CD4-positive, CD25-positive, alpha-beta regulatory T cell (primary cell): ENCODE measurements around the gene APELA. TPM values are rescaled to one million over a fixed set of nuclear protein-coding genes. Genes with fewer than 3 reads are reported as not detected.

ENCODE experiments used
- ATAC-seq, 2 donors: fragments of 150-1000 bp; cut with Tn5 transposase; one replicate each; pipeline ENCODE4 v1.10.0; 2021; ENCODE audit warnings: low read depth in 2 of 2, moderate number of reproducible peaks in 2 of 2, moderate library complexity in 1 of 2
- DNase-seq, 3 donors: peaks; one replicate each; pipeline versions ENCODE4 v3.0.0 to v3.0.0-alpha.2; 2012 to 2022; ENCODE audit warnings: mixed read lengths in 1 of 3
- H3K27ac ChIP-seq: one replicate; pipeline ENCODE4 v1.7.0; 2013; ENCODE audit warnings: mild to moderate bottlenecking, low read length; ENCODE audit not compliant: insufficient read depth, poor library complexity, severe bottlenecking
- H3K27me3 ChIP-seq: one replicate; pipeline ENCODE4 v1.7.0; 2013; ENCODE audit warnings: low read length; ENCODE audit not compliant: control insufficient read depth, insufficient read depth
- H3K36me3 ChIP-seq: one replicate; pipeline ENCODE4 v1.7.0; 2013; ENCODE audit warnings: mild to moderate bottlenecking, low read length, moderate library complexity; ENCODE audit not compliant: control insufficient read depth, insufficient read depth
- H3K4me1 ChIP-seq: 2 replicates; pipeline ENCODE4 v1.7.0; 2013; ENCODE audit warnings: mild to moderate bottlenecking, low read length; ENCODE audit not compliant: insufficient read depth, control insufficient read depth, poor library complexity, severe bottlenecking
- H3K4me3 ChIP-seq: one replicate; pipeline ENCODE4 v1.7.0; 2013; ENCODE audit warnings: low read depth, mild to moderate bottlenecking, low read length, moderate library complexity
- H3K9me3 ChIP-seq, 2 experiments: 1 replicate in 1 of 2; 2 replicates in 1 of 2; pipeline ENCODE4 v1.7.0; 2013; ENCODE audit warnings: low read length in 2 of 2, mild to moderate bottlenecking in 1 of 2, moderate library complexity in 1 of 2; ENCODE audit not compliant: control insufficient read depth in 2 of 2
- H3K27ac Mint-ChIP-seq, 3 donors: one replicate each; pipeline ENCODE4 v1.8.0; 2020 to 2022; ENCODE audit warnings: mild to moderate bottlenecking in 3 of 3, mixed read lengths in 3 of 3, moderate library complexity in 2 of 3
- H3K27me3 Mint-ChIP-seq: one replicate; pipeline ENCODE4 v1.8.0; 2022; ENCODE audit warnings: mild to moderate bottlenecking, mixed read lengths
- H3K36me3 Mint-ChIP-seq: one replicate; pipeline ENCODE4 v1.8.0; 2020; ENCODE audit warnings: mixed read lengths
- H3K4me1 Mint-ChIP-seq, 4 donors: one replicate each; pipeline ENCODE4 v1.8.0; 2020 to 2022; ENCODE audit warnings: mixed read lengths in 4 of 4, mild to moderate bottlenecking in 1 of 4
- H3K4me3 Mint-ChIP-seq, 4 donors: one replicate each; pipeline ENCODE4 v1.8.0; 2020 to 2022; ENCODE audit warnings: mild to moderate bottlenecking in 4 of 4, mixed read lengths in 4 of 4, moderate library complexity in 3 of 4
- H3K9me3 Mint-ChIP-seq, 7 donors: one replicate each; pipeline ENCODE4 v1.8.0; 2020 to 2022; ENCODE audit warnings: mixed read lengths in 7 of 7, mild to moderate bottlenecking in 3 of 7, moderate library complexity in 2 of 7
- polyA plus RNA-seq, 4 donors: library from polyadenylated mRNA; unstranded; fragments of 300-500 nt; fragmentation: Illumina TruSeq; gene quantifications; one replicate each; pipeline ENCODE4 v1.2.3, GENCODE V29; 2021
- total RNA-seq: library from RNA; stranded (reverse); gene quantifications from one replicate; pipeline ENCODE4 v1.2.3, GENCODE V29; 2022

The APELA gene
- total and polyA plus RNA-seq, 5 donors from 2014 or later: not detected

- Mint-ChIP-seq H3K9me3 (peaks cover 0 to 5% (median 0%) of the 10 kb centered on the region in 7 donors), H3K36me3 (no peaks in the 10 kb centered on the region), H3K4me3 (no peak overlapping the region), H3K4me1 (peaks cover 0 to under 1% (median 0%) of the 10 kb centered on the region in 4 donors), H3K27me3 (no peaks in the 10 kb centered on the region), H3K27ac (no peak overlapping the region)
- no peak for ATAC-seq
- Histone ChIP-seq H3K27ac (no peak overlapping the region), H3K4me3 (no peak overlapping the region), H3K27me3 (no peaks in the 10 kb centered on the region), H3K9me3 (no peaks in the 10 kb centered on the region), H3K4me1 (no peaks in the 10 kb centered on the region), H3K36me3 (no peaks in the 10 kb centered on the region)
- DNase-seq: no peak
Measured at GRCh38 chr4:164871673-164872072, 5.3 kb upstream of the APELA start.

- no peak overlapping the region for H3K27ac ChIP-seq
- Mint-ChIP-seq H3K27me3 (no peaks in the 10 kb centered on the region), H3K4me1 (peaks cover 0 to 3% (median 0%) of the 10 kb centered on the region in 4 donors), H3K9me3 (peaks cover 0 to 5% (median 0%) of the 10 kb centered on the region in 7 donors), H3K27ac (no peak overlapping the region), H3K4me3 (no peak overlapping the region), H3K36me3 (no peaks in the 10 kb centered on the region)
- ATAC-seq (no peak), DNase-seq (no peak)
- no peak overlapping the region for H3K4me3 ChIP-seq
- no peaks in the 10 kb centered on the region for H3K9me3 ChIP-seq
- H3K4me1 ChIP-seq: no peaks in the 10 kb centered on the region
- H3K36me3 ChIP-seq: no peaks in the 10 kb centered on the region
- no peaks in the 10 kb centered on the region for H3K27me3 ChIP-seq
Measured at GRCh38 chr4:164872481-164872880, 4.5 kb upstream of the APELA start.

GRCh38 chr4:164874789-164875188 is 2.2 kb upstream of the APELA start:
- Mint-ChIP-seq H3K27me3 (no peaks in the 10 kb centered on the region), H3K4me1 (peaks cover 0 to 3% (median 0%) of the 10 kb centered on the region in 4 donors), H3K27ac (no peak overlapping the region), H3K9me3 (peaks cover 0 to 5% (median 0%) of the 10 kb centered on the region in 7 donors), H3K36me3 (no peaks in the 10 kb centered on the region), H3K4me3 (no peak overlapping the region)
- ATAC-seq (no peak), DNase-seq (no peak)
- Histone ChIP-seq H3K4me1 (no peaks in the 10 kb centered on the region), H3K27me3 (no peaks in the 10 kb centered on the region), H3K27ac (no peak overlapping the region), H3K4me3 (no peak overlapping the region), H3K9me3 (no peaks in the 10 kb centered on the region), H3K36me3 (no peaks in the 10 kb centered on the region)

GRCh38 chr4:164880489-164881262 is 3.7 kb downstream of the APELA start:
- no peak for ATAC-seq
- Mint-ChIP-seq H3K27ac (no peak overlapping the region), H3K4me1 (peaks cover 0 to 3% (median 0%) of the 10 kb centered on the region in 4 donors), H3K27me3 (no peaks in the 10 kb centered on the region), H3K36me3 (no peaks in the 10 kb centered on the region), H3K9me3 (peaks cover 0 to 4% (median 4%) of the 10 kb centered on the region in 7 donors), H3K4me3 (no peak overlapping the region)
- Histone ChIP-seq H3K4me1 (no peaks in the 10 kb centered on the region), H3K9me3 (no peaks in the 10 kb centered on the region), H3K27me3 (no peaks in the 10 kb centered on the region), H3K36me3 (no peaks in the 10 kb centered on the region), H3K4me3 (no peak overlapping the region), H3K27ac (no peak overlapping the region)
- no peak for DNase-seq

- no peak overlapping the region for H3K27ac ChIP-seq
- no peaks in the 10 kb centered on the region for H3K36me3 ChIP-seq
- Mint-ChIP-seq H3K27ac (no peak overlapping the region), H3K4me1 (no peaks in the 10 kb centered on the region), H3K9me3 (peaks cover 0 to 3% (median under 1%) of the 10 kb centered on the region in 7 donors), H3K27me3 (no peaks in the 10 kb centered on the region), H3K4me3 (no peak overlapping the region), H3K36me3 (no peaks in the 10 kb centered on the region)
- no peaks in the 10 kb centered on the region for H3K27me3 ChIP-seq
- H3K4me1 ChIP-seq: no peaks in the 10 kb centered on the region
- no peaks in the 10 kb centered on the region for H3K9me3 ChIP-seq
- ATAC-seq: no peak
- no peak for DNase-seq
- no peak overlapping the region for H3K4me3 ChIP-seq
Measured at GRCh38 chr4:164888096-164888715, 11.2 kb downstream of the APELA start.

GRCh38 chr4:164890691-164891090 is 13.7 kb downstream of the APELA start:
- Mint-ChIP-seq H3K9me3 (peaks cover 0 to 1% (median 0%) of the 10 kb centered on the region in 7 donors), H3K27ac (no peak overlapping the region), H3K4me1 (no peaks in the 10 kb centered on the region), H3K36me3 (no peaks in the 10 kb centered on the region), H3K27me3 (no peaks in the 10 kb centered on the region), H3K4me3 (no peak overlapping the region)
- Histone ChIP-seq H3K36me3 (no peaks in the 10 kb centered on the region), H3K9me3 (no peaks in the 10 kb centered on the region), H3K4me3 (no peak overlapping the region), H3K27ac (no peak overlapping the region), H3K4me1 (no peaks in the 10 kb centered on the region), H3K27me3 (no peaks in the 10 kb centered on the region)
- DNase-seq: no peak
- no peak for ATAC-seq

GRCh38 chr4:164892018-164892417 is 15.0 kb downstream of the APELA start:
- Mint-ChIP-seq H3K36me3 (no peaks in the 10 kb centered on the region), H3K4me3 (no peak overlapping the region), H3K9me3 (peaks cover 0 to 1% (median 0%) of the 10 kb centered on the region in 7 donors), H3K4me1 (no peaks in the 10 kb centered on the region), H3K27ac (no peak overlapping the region), H3K27me3 (no peaks in the 10 kb centered on the region)
- Histone ChIP-seq H3K4me3 (no peak overlapping the region), H3K9me3 (no peaks in the 10 kb centered on the region), H3K27ac (no peak overlapping the region), H3K4me1 (no peaks in the 10 kb centered on the region), H3K36me3 (no peaks in the 10 kb centered on the region), H3K27me3 (no peaks in the 10 kb centered on the region)
- no peak for ATAC-seq
- no peak for DNase-seq

GRCh38 chr4:164894702-164895101 is 17.7 kb downstream of the APELA start:
- Mint-ChIP-seq H3K27ac (no peak overlapping the region), H3K4me3 (no peak overlapping the region), H3K9me3 (no peaks in the 10 kb centered on the region), H3K27me3 (no peaks in the 10 kb centered on the region), H3K4me1 (no peaks in the 10 kb centered on the region), H3K36me3 (no peaks in the 10 kb centered on the region)
- Histone ChIP-seq H3K27me3 (no peaks in the 10 kb centered on the region), H3K4me3 (no peak overlapping the region), H3K4me1 (no peaks in the 10 kb centered on the region), H3K27ac (no peak overlapping the region), H3K9me3 (no peaks in the 10 kb centered on the region), H3K36me3 (no peaks in the 10 kb centered on the region)
- DNase-seq (no peak), ATAC-seq (no peak)
